GM10847 (cell line): ENCODE results near the gene SLC2A4.

ENCODE experiments used
- POLR2A ChIP-seq: IDR thresholded peaks from 2 replicates; pipeline ENCODE4 v1.6.1; 2011; ENCODE audit not compliant: insufficient read length; ENCODE audit errors: extremely low read depth

The SLC2A4 gene

DNA sequence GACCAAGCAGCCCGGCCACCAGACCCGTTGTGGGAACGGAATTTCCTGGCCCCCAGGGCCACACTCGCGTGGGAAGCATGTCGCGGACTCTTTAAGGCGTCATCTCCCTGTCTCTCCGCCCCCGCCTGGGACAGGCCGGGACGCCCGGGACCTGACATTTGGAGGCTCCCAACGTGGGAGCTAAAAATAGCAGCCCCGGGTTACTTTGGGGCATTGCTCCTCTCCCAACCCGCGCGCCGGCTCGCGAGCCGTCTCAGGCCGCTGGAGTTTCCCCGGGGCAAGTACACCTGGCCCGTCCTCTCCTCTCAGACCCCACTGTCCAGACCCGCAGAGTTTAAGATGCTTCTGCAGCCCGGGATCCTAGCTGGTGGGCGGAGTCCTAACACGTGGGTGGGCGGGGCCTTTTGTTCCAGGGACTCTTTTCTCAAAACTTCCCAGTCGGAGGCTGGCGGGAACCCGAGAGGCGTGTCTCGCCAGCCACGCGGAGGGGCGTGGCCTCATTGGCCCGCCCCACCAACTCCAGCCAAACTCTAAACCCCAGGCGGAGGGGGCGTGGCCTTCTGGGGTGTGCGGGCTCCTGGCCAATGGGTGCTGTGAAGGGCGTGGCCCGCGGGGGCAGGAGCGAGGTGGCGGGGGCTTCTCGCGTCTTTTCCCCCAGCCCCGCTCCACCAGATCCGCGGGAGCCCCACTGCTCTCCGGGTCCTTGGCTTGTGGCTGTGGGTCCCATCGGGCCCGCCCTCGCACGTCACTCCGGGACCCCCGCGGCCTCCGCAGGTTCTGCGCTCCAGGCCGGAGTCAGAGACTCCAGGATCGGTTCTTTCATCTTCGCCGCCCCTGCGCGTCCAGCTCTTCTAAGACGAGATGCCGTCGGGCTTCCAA is at the start of gene SLC2A4:
Gene SLC2A4, plus strand, starts transcription at position 645 of the 879 bp plus-strand sequence. Its CDS starts 217 bp downstream, at position 862.
- TF ChIP-seq POLR2A: no peak

DNA sequence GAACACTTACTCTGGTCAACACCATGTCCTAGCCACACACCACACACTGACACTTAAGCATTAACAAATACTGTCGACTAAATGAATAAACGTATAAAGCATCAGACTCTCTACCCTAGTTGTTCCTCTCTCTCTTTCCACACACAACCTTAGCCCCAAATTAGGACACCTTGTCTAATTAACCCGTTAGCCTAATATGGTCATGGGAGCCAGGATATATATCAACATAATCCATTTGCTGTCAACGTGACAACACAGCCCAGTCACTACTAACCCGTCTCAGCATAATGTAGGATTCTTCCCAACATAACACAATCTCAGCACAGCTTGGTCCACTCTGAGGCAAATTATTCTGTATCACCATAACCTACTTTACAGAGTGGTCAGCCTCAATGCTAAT is 49.4 kb upstream of the SLC2A4 start:
- TF ChIP-seq POLR2A: no peak

DNA sequence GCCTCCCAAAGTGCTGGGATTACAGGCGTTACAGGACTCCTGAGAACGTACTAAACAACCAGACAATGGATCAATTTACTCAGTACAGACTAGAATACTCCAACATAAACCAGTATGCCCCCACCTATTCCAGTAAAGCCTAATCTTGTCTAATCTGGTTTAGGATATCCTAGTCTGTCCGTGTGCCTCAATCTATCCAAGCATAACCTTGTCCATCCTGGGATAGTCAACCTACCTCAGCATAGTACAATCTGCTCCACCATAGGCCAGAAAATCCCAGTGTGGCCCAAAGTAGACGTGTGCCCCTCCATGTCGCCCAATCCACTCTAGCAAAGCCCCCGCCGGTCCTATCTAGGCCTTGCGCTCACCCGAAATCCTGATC is 47.8 kb upstream of the SLC2A4 start:
- no peak for TF ChIP-seq POLR2A

DNA sequence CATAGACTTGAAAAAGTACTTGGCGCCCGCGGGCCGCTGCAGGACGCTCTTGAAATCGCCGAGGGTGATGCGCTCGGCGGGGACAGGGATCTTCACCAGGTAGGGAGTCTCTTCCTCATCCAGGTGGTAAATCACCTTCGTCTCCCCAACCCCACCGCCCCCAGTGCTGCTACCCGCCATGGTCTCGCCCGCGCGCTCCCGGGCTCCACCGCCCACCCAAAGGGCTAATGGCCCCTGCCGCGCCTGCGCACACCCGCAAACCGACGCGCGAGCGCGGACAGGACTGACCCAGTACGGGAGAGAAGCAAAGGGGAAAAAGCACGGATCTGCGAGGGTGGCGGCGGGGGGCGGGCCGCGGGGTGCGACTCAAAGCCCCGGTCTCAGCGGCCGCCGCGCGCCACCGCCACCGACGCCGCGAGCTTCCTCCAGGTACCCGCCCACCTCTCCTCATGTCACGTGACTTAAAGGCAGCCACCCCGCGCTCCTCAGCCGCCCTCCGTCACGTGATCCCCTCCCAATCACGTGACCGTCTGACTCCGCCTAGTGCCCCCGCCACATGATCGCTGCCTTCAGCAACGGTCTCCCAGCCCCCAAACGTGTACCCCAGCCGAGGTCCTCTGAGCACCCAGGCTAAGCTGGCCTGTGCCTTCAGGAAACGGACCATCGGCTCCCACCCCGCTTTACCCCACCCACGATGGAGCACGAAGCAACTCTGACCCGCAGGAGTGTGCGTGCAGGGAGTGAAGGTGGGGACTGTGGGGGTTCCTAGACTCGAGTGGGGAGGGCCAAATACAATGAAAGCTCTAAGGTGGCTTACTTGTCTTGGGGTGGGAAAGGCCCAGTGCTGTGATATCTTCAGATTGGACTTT is 47.2 kb upstream of the SLC2A4 start, which contains the start of gene DVL2:
Gene DVL2, minus strand, starts transcription at position 435 of the 869 bp plus-strand sequence. Its CDS starts 255 bp downstream, at position 180.
- no peak for TF ChIP-seq POLR2A

DNA sequence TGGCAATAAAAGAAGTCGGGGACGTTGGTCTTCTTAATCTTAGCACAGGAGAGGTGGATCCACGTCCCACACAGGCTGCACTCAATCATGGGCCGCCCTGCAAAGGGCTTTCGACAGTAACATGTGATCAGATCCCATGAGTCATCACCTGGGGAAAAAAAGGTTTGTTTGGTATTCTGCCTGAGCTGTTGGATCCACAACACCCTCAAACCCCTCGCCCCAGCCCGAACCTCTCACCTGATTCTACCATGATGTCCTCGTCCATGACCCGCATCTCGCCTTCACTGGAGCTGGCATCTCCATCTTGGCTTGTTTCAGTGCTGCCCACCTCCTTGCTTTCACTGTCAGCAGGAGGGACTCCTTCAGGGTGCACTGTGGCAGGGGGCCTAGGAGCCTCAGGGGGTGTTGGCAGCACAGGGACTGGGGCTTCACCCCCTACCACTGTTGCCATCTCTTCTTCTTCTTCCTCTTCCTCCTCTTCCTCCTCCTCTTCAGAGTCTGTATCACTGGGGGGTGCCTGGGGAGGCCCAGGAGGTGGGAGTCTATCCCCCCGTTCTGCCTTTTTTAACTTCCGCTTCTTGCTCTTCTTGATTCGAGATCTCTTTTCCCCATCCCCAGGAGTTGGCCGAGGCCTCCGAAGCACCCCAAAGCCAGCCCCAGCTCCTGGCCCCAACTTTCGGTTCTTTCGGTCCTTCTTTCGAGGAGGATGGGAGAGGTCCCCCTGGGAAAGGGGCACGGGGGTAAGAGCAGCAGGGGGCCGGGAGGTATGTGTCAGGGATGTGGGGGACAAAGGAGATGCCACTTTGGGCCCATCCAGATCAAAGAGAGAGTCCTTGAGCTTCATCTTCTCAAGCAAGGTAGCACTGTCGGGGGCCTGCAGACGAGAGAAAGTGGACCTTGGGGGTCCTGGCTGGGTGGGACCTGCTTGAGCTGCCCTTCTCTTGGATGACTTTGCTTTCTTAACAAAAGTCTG is 45.5 kb upstream of the SLC2A4 start:
- TF ChIP-seq POLR2A: no peak

DNA sequence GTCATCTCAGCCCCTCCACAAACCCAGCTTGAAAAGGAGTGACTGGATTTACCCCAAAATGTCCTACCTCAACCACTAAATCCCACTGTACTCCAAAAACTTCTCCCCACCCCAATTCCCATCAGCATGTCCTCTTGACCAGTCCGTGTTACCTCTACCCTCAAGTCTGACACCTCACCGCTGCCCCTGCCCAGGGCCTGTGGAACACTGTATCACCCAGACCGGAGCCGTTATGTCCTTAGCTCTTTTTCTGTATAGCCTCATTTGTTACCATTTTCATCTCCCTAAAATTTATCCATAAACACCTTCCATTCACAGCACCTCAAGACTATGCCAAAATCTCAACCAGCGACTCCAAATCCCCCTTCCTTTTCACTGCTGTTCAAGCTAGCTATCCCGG is 44.7 kb upstream of the SLC2A4 start:
- no peak for TF ChIP-seq POLR2A

DNA sequence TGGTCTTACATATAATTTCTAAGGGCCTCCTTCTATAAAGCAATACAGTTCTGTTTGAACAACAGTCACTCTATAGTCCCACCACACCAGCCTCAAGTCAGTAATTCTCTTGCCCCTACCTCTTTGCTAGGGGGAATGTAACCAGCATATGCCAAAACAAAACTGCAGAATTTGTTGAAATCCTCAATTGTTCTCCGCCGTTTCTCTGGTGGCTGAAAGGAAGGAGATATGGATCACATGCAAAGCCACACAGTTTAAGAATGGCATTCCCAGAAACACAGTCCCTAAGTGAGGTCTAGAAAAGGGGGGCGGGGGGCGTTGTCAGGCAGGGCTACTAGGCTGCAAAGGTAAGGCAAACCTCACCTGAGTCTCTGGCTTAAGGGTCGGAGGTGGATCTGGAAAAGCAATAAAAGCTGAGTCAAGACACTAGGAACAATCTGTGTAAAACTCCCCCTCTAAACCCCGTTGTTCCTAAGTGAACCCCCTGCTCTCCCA is 44.2 kb upstream of the SLC2A4 start:
- TF ChIP-seq POLR2A: no peak

DNA sequence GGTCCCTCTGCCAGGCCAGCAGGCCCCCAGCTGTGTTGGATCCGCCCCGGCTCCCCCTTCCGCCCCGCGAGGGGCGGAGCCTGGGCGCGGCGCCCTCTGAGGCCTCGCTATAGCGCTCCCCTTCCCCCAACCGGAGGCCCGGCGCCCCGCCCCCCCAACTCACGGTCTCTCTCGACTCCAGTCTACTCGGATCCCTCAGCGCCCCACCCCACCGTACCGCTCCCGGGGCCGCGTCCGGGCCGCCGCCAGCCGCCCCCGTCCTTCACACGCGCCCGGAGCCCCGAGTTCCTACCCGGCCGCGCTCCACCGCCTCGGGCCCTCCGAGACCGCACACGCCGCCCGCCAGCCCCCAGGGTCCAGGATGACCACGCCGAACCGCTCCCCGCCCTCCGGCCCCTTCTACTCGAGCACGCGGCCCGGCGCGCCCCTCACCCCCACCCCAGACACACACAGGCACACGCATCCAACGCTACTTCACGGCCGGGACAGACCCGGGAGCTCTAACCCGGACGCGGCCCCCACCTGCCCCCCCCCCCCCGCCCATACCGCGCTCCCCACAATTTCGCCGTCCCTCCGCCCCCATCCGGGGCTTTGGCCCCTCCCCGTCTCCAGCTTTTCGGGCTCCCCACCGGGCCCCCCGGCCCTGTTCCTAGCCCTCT is 43.6 kb upstream of the SLC2A4 start:
- peak; percentile 48 for TF ChIP-seq POLR2A

DNA sequence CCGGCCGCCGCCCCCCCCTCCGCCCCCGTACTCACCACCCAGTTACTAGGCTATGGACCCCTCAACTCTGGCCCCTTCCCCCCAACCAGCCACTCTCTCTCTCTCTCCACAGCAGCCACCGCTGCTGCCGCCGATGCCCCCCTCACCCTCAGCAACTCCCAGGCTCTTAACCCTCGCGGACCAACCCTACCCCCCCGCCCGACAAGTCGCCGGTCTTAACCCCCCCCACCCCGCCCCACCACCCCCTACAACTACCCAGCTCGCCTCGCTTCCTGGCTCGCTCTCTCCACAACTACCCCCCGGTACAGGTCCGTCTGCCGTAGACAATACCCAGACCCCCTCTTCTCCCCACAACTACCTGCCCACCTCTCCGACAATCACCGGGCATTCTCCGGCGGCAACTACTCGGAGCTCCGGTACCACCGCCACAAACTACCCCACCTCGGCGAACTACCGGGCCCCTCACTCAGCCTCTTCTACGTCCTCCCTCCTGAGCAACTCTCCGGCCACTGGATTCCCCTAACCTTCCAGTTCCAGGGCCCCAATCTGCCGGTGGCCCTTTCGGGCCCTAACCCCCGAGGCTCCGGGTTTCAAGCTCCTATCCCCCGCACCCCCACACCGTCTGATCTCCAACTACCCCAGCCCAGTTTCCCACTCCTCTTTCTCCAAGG is 43.0 kb upstream of the SLC2A4 start:
- no peak for TF ChIP-seq POLR2A

DNA sequence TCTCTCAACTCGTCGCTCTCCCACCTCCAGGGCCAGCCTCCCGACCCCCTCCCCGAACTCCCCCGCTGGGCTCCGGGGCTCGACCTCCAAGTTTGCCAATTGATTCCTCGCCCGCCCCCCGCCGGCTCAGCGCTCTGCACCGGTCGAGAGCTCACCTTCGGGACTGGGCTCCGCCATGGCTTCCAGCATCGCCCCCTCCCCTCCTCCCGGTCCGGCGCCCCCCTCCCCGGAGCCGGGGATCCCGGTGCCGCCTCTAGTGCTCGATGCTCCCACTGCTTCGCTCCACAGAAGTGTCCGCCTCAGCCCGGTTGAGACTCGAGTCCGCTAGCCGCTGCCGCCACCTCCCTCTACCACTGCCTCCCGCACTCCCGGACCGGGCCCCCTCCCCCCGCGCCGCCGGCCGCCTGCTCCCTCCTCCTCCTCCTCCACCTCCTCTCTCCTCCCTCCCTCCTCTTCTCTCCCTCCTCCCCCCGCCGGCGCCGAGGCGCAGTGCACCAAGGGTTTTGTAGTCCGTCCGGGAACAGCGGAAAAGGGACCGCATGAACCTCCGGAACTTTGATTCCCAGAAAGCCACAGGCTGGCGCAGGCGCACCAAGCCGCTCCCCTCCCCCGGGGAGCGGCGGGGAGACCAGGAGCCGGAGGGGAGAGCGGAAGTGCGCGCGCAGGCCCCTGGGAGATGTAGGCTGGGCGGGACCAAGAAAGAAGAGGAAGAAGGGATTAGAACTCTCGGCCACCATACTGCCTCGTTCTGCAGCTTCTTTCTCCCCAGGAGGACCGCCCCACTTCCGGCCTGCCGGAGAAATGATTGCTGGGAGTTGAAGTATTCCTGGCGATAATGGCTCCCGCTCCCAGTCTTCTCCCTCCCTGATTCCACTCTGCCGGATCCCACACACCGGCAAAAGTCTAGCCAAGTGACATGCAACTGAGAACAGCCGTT is 42.2 kb upstream of the SLC2A4 start, which contains the start of gene PHF23:
Gene PHF23, minus strand, starts transcription at position 367 of the 937 bp plus-strand sequence. Its CDS starts 178 bp downstream, at position 189.
- peak; percentile 22 for TF ChIP-seq POLR2A

DNA sequence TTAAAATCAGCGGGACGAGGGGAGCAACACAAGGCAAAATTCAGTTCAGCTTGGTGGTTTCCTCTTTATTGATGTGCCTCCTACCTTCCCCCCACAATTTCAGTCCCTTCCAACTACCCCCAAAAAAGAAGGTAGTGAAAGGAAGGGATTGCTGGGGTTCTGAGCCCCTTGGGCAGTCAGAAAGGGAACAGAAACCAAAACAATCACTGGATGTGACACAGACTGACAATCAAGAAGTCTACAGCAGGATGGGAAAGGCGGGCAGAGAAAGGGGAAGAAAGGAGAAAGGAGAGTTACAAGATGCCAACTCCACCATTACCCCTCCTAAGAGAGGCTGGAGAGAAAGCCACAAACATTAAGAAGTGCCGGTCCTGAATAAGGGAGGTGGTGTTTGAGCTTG is 41.1 kb upstream of the SLC2A4 start:
- TF ChIP-seq POLR2A: no peak

DNA sequence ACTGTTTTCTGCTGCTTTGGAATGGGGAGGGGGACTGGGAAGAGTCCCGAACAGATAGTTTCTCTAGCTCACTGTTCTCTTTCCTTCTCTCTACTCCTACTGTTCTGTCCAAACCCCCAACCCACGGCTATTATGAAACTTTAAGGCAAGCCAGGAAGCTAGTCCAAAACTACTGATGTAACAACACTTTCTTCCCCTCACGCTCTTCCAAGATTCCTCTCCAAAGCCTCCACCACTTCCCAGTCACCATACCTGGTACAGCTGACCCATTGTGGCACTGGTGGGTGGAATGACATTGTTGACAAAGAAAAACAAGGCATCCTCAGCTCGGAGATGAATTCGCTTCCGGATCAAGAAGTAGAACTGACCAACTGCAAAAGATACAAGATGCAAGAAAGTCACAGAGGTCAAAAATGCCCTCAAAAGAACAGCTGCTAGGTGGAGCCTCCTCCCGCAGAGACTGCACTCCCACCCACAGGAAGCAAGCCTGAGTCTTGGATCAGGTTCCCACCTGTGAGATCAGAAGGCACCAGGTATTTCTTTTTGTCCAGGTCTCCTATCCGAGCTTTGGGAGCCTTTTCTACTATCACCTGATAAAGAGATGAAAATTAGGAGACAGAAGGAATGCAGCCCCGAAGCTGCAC is 40.3 kb upstream of the SLC2A4 start:
- TF ChIP-seq POLR2A: no peak
